NCI-H1092 (cell line): Measurements from ENCODE around the gene KRT9.
"Not testable (repeated sequence)": the region's sequence is repeated elsewhere in the genome, so short reads cannot be mapped to it uniquely, and the experiment has no call there.

Experiments
- DNase-seq: peaks from one replicate; lab custom pipeline; 2025; lab: John Stamatoyannopoulos, UW

The KRT9 gene, protein sequence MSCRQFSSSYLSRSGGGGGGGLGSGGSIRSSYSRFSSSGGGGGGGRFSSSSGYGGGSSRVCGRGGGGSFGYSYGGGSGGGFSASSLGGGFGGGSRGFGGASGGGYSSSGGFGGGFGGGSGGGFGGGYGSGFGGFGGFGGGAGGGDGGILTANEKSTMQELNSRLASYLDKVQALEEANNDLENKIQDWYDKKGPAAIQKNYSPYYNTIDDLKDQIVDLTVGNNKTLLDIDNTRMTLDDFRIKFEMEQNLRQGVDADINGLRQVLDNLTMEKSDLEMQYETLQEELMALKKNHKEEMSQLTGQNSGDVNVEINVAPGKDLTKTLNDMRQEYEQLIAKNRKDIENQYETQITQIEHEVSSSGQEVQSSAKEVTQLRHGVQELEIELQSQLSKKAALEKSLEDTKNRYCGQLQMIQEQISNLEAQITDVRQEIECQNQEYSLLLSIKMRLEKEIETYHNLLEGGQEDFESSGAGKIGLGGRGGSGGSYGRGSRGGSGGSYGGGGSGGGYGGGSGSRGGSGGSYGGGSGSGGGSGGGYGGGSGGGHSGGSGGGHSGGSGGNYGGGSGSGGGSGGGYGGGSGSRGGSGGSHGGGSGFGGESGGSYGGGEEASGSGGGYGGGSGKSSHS

DNA sequence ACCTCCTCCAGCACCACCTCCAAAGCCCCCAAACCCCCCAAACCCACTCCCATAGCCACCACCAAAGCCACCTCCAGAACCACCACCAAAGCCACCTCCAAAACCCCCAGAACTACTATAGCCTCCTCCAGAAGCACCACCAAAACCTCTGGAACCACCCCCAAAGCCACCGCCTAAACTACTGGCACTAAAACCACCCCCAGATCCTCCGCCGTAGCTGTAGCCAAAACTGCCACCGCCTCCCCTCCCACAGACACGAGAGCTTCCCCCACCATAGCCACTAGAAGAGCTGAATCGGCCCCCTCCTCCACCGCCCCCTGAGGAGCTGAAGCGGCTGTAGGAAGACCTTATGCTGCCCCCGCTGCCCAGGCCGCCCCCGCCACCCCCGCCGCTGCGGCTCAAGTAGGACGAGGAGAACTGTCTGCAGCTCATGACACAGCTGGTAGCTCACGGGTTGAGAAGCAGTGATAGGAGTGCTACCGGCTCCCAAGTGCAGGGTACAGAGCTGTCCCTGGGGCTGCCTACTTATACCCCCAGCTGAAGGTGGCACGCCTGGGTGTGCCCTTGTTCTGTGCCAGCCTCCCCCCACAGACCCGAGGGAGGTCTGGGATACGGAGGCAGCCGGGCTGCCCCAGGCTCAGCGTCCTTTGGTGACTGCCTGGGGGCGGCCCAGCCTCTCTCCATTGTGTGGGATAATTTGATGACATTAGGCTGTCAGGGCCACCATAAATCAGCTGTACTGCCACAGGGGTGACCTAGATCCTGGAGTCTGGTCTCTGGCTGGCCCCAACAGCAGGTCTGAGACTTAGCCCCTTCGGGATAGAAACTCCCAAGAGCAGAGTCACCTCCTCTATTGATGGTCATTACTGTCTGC is at the start of gene KRT9:
TSS of gene KRT9 (minus strand) at position 499 of the 874 bp plus-strand sequence. CDS start at position 432, 67 bp downstream.
- no peak for DNase-seq

DNA sequence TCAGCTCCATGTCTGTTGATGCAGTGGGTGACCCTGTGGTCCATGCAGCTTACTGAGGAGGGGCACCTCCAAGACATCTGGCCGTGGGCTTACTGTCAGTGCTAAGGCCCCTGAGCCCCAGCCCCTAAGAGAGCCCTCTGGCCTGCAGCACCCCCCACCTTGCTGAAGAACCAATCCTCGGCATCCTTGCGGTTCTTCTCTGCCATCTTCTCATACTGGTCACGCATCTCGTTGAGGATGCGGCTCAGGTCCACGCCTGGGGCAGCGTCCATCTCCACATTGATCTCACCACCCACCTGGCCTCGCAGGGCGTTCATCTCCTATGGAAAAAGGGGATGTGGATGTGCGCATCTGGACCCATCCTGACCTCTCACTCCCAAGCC is 49.6 kb upstream of the KRT9 start:
- not testable (repeated sequence) for DNase-seq

DNA sequence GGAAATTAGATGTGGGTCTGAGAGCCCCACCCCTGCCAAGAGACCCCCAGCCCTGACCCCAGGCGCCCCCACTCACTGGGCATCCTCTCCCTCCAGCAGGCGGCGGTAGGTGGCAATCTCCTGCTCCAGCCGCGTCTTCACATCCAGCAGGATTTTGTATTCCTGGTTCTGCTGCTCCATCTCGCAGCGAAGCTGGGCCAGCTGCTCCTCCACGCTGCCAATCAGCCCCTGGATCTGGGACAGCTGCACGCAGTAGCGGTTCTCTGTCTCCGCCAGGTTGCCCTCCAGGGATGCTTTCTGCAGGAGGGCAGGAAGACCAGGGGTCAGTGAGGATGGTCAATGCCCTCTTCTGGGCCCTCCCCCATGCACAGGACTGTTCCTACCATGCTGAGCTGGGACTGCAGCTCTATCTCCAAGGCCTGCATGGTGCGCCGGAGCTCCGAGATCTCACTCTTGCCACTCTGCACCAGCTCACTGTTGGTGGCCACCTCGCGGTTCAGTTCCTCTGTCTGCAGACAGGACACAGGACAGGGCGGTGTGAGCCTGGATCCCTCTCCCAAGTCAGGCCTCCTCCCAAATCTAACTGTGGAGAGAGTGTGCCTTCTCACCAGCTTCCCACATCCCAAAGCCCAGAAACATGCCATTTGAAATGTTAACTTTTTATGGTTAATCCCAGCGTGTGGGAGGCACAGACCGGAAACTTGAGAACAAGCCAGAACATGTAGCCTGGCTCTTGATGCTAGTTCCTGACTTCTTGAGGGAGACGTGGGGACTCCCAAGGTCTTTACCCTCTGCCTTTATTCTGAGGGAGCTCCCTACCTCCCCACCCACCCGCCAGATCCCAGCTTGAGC is 49.0 kb upstream of the KRT9 start:
- DNase-seq, result no peak

DNA sequence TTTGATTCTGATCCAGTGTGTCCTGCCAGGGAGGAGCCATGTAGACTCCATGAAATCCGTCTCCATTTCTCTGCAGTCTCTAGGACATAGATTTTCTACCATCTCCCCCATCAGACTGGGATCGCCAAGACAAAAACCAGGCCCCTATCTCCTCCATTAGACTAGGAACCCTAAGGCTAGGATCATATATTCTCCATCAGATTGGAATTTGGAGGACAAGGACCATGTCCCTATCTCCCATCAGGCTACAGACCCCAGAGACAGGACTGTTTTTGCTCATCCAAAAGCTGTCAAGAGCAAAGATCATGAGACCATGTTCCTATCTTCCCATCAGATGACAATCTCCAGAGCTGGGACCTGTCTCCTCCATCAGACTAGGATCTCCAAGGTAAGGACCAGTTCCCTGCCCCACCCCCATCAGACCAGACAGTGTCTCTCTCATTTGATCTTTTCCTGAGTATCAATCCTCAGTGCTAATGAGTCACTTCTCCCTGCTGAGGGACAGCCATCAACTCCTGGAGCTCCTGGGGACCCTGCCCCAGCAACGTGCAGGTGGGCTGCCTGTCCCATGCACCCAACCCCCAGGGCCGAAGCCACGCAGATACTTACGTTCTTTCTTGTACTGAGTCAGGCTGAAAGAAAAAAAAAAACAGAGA is 48.2 kb upstream of the KRT9 start:
- not testable (repeated sequence) for DNase-seq

DNA sequence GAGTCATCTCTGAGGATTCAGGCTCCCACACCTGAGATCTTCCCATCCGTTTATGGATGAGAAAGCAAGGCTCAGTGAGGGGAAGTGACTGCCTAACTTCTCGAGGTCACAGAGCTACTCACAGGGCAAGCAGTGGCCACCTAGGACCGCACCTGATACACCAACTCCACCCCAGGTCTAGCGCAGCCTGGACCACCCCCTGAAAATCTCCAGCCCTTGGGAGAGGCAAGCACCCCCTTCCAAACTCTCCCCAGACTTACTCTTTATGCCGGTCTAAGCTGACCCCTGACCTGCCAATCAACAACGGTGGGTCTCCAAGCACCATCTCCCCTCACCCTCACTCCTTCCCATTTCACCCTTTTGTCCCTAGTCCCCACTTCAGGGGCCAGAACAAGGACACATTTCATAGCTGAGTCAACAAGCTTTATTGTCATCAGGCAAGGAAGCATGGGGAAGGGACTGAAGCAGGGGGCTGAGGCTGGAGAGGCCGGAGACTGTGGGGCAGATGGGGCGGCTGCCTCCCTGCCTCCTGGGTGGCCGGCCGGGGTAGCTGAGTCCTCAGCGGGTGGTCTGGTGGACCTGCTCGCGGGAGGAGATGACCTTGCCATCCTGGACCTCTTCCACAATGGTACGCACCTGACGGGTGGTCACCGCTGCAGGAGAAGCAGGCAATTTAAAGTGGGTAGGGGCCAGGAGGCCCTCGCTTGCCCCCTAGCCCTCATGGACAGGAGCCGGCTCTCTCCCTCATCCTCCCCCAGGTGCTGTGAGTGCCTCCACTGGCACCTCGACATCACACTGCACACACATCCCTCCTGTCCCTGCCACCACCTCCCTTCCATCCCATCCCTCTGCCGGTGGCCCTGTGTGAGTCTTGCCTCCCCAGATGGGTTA is 47.4 kb upstream of the KRT9 start:
- DNase-seq, result no peak

DNA sequence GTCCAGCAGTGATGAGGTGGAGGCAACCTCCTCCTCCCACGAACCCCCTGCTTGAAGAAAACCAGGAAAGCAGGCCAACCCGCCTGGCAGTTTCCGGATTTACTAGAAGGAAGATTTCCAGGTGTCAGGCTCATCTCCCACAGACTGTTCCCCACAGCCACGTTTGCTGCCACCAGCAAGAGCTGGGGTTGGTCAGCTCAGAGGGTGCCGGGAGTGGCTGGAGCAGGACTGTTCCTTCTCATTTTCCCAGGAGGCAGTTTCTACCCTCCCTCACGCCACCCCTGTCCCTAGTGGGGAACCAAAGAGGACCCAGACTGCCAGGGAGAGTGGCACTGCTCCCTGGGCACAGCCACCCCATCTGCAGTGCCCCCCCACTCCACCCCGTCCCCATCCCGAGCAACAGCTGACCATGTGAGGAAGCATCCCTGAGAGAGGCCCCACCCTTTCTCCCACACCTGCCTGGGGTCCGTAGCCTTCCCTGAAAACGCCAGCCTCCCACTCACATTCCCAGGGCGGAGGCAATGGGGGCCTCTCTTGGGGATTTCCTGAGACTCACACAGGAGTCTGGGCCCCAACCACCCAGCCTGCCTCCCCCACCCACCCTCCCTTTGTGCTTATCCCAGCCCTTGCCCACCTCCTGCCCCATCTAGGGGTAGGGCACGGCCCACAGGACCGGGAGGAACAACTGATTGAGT is 46.6 kb upstream of the KRT9 start:
- no peak for DNase-seq

DNA sequence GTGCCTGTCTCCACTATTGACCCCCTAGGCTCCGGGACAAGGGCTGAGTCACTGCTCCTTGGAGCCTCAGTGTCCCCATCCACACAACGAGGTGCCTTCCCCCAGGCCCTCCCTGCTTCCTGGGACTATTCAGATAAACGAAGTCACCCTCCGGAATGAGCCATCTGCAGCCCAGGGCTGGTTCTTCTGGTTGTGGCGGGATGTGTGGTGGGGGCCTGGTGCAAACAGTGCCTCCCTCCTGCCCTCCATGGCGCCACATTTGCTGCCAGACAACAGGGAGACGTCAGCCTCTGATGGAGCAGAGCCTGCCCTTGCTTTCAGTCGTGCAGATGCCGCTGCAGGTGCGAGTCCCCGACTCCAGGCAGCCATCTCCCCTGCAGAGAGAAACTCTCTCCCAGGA is 45.8 kb upstream of the KRT9 start:
- no peak for DNase-seq

DNA sequence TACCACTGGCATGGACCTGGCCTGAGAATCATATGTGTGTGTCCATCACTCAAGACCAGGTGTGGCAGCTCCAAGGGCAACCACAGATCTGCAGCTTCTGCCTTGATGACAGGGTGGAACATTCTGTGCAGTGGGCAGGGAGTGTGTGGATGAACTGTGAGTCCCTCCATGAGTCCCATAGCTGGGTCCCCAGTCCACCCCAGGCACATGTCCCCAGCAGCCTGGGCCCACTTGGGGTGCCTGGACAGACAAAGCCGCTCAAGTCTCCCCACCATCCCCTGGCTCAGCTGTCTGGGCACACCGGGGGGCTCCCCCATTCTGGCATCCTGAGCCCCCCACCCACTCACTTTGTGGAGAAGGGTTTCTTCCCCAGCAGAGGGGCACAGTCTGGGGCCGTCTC is 45.3 kb upstream of the KRT9 start:
- no peak for DNase-seq

DNA sequence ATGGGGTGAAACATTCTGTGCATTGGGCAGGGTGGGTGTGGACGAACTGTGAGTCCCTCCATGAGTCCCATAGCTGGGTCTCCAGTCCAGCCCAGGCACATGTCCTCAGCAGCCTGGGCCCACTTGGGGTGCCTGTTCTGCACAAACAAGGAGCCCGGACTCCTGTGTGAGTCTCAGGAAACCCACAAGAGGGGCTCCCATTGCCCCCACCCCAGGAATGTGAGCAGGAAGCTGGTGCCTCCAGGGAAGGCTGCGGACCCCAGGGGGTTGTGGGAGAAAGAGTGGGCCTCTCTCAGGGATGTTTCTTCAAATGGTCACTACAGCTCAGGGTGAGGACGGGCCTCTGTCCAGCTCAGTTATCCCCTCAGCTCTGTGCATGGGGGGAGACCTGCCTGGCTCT is 44.6 kb upstream of the KRT9 start:
- DNase-seq, result not testable (repeated sequence)

DNA sequence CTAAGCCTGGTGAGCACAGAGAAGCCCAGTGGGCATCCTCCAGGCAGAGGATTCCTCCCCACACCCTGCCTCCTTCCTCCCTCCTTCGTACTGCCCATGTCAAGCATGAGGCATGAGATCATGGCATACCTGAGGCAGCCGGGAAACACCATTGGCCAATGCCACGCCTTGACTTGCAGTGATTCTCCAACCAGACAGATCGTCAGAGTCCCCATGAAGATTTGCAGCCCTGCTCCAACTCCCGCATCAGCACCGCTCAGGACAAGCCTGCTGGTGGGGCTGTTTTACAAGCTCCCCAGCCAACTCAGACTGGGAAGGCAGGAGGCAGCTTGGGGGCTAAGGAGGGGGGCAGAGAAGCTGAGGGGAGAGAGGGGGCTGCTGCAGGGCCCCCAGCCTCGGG is 43.6 kb upstream of the KRT9 start:
- DNase-seq, result no peak

DNA sequence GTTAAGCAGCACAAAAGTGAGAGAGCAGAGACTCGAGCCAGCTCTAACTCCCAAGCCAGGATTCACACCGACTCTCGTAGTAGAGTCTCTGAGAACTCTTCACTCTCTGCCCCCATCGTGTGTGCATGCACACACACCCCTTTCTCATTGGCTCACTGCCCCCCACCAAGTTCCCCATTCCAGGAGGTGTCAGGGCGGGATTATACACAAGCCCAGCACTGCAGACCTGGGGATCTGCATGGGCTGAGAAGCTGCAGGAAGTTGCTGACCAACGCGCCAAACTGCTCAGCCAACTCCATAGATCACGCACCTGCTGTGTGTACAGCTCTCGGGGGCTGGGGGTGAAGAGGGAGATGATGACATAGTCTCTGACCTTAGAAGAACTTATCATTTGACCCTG is 42.9 kb upstream of the KRT9 start:
- DNase-seq, result not testable (repeated sequence)

DNA sequence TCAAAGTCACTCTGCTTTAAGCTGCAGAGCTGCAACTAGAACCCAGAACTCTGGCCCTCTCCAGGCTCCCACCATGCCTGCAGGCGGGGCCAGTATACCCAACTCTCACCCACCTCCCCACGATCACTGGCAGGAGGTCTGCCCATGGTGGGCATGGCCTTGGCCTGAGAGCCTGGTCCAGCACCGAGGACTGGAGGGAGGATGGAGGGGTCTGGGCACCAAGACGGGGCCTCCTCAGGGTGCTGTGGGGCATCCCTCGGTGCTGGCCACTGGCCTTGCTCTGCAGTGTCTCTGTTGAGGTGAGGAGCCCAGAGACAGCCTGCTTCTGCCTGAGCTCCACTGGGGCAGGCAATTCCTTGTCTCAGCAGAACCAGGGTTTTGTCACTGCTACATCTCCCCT is 42.2 kb upstream of the KRT9 start:
- no peak for DNase-seq

DNA sequence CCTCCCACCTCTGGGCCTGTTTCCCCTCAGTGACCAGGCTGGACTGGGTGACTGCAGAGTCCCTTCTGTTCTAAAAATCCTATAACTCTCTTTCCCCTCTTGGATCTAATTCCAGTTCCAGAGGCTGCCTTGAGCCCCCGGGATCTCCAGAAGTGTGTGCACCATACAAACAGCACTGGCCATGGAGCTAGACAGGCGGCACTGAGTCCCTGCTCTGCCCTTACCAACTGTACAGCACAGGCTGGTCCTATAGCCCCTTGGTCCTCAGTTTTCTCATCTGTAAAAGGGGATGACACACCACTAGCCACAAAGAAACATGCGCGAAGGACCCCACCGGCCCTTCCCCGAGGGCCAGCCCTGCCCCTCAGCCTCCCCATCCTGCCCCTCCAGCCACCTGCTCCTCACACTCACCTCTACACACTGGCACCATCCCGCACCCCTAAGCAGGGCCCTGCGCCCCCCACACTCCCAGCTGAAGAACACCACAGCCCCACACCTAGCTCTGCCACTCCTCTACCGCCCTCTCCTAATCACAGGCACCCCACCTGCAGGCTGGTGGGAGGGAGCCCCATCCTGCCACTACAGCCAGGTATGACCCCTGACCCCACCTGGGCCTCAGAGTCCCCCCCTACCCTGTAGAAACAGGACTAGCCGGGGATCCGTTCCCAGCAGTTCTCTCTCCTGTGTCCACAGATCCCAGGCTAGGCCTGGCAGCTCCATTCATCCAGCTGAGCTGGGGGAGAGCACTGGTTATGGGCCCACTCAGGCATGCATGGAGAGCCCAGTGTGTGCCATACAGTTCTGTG is 41.6 kb upstream of the KRT9 start:
- DNase-seq, result no peak

DNA sequence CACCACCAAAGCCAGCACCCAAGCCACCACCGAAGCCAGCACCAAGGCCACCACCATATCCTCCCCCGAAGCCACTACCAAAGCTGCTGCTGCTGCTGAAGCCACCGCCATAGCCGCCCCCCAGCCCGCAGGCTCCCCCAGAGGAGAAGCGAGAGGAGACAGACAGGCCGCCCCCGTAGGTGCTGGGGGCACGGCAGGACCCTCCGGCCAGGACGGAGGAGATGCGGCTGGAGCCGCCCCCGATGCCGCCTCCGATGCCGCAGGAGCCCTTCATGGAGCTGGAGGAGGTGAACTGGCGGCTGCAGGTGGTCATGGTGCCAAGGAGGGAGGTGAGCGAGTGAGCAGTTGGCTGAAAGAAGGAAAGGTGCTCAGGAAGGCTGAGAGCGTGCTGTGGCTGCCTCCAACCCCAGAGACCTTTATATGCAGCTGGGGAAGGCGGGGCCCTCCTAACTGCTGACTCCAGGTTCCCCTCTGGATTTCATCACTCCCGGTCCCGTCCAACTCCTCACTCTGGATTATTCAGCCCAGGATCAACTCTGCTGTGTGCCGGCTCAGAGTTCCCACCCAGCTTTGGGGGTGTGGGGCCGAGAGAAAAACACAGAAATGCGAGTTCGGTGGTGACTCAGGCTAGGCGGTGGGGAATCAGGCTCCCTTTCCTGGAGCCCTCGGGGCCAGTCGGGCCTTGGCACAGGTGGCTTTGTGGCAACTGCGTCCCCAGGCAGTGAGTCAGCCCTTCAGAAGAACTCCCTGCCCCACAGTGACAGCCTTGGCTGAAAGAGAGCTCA is 40.7 kb upstream of the KRT9 start, which contains the start of gene KRT16:
TSS of gene KRT16 (minus strand) at position 392 of the 785 bp plus-strand sequence. CDS start at position 313, 79 bp downstream.
- DNase-seq, result not testable (repeated sequence)

DNA sequence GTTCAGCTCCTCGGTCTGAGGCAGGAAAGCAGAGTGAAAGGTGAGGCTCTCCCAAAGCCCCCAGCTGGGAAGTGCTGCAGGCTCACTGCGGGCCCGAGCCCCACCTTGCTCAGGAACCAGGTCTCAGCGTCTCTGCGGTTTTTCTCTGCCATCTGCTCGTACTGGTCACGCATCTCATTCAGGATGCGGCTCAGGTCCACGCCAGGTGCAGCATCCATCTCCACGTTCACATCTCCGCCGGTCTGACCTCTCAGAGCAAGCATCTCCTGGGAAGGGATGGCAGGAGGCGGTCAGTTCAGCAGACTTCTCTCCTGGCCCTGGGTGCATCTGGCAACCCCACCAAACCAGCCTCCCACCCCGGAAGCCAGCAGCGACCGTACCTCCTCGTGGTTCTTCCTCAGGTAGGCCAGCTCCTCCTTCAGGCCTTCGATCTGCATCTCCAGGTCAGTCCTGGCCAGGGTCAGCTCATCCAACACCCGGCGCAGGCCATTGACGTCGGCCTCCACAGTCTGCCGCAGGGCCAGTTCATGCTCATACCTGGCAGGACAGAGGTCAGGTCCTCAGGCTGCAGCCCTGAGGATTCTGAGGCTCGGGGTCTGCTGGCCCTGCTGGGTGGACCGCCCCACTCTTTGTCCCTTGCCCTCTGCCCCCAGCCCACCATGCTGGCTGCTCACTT is 39.2 kb upstream of the KRT9 start:
- no peak for DNase-seq

DNA sequence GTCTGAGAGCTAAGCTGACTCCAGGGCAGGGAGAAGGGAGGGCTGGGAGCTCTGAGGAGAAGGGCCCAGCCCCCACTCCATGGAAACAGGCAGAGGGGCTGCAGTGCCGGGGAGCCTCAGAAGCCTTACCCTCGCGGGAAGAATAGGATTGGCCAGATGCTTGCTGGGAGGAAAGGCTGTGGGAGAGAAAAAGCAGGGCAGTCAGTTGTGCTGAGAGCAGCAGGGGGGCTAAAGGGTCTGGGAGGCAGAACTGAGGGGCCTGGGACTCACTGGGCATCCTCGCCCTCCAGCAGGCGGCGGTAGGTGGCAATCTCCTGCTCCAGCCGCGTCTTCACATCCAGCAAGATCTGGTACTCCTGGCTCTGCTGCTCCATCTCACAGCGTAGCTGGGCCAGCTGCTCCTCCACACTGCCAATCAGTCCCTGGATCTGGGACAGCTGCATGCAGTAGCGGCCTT is 38.2 kb upstream of the KRT9 start:
- not testable (repeated sequence) for DNase-seq

DNA sequence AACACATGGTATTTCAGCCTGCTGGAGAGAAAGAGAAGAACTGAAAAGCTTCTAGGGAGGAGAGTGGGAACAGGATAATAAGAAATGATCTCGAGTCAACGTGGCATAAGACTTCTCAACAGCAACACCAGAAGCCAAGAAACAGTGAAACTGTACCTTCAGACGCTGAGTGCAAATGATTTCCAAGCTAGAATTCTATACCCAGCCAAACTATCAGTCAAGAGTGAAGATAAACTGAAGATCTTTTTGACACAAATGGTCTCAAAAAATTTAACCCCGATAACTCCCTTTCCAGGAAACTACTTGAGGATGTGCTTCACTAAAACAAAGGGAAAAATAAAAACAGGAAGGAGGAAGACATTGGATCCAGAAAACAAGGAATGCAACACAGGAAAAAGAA is 35.1 kb upstream of the KRT9 start:
- DNase-seq, result not testable (repeated sequence)
